Stimulated activated CD8-positive, alpha-beta memory T cell treated with anti-CD3 and anti-CD28 coated beads, Interleukin-4, amount 100 ng/mL, for 1 hour (primary cell): ENCODE data around the gene CREBRF.
"Not testable (repeated sequence)": the region's sequence is repeated elsewhere in the genome, so short reads cannot be mapped to it uniquely, and the experiment has no call there.

ENCODE experiments used
- DNase-seq, 2 donors: peaks; one replicate each; pipeline ENCODE4 v3.0.0-alpha.2; 2020; ENCODE audit warnings: low read depth in 2 of 2, low spot score in 1 of 2

The CREBRF gene

DNA sequence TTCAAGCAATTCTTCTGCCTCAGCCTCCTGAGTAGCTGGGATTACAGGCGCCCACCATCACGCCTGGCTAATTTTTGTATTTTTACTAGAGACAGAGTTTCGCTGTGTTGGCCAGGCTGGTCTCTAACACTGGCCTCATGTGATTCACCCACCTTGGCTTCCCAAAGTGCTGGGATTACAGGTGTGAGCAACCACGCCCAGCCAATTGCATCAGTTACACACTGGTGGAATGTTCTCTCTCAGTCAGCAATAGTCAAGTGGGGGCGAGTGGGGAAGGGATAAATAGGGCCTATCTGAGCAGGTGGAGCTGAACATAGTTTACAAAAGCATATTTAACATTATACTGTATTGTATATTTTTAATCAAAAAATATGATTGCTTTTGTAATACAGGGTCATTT lies 98.5 kb downstream of the CREBRF start:
- DNase-seq = not testable (repeated sequence)

DNA sequence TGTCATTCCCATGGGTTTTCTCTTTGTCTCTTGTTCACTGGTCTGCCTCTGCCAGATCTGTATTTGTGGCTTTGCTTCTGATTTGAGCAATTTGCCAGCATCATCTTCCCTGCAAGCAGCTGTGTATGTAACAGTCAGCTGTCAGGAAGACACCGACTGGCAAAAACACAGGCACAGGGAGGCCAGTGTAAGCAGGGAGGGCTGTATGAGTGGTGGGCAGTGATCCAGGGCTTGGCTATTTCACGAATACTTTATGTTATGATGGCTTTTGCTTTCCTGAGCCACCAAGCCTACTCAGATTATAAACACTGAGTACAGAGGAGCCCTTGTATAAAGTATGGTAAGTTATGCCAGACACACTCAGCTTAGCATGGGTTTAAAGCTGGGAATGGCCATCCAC lies 99.8 kb downstream of the CREBRF start:
- no peak for DNase-seq

DNA sequence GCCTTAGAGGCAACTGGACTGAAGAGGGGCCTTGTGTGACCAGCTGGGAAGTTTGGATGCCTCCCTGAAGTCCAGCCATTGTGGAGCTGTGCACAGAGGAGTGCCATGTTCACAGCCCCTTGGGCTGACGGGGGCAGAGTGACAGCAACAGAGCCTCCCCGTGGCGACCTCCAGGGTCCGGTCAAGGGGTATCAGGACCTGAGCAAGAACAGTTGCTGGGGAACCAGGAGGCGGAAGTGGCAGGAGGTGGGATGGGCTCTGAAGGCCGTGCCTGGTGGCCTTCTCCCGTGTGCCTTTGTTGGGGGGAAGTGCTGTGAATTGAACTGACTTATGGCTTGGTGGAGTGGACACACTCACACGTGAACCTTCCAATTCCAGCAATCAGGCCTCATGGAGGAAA lies 102.2 kb downstream of the CREBRF start:
- DNase-seq = no peak

DNA sequence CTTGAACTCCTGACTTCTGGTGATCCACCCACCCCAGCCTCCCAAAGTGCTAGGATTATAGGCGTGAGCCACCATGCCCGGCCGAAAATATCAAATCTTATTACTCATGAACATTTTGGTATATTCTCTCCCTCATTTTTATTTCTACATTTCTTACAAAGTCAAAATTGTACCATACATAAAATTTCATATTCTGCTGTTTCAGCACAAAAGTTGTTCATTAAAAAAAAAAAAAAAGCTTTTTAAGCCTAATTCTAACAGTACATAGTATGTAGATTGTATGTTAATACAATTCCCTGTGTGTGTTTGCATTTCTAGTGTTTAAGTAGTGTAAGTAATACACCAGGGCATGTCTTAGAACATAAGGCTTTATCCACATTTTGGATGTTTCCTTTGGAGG lies 103.1 kb downstream of the CREBRF start:
- no peak for DNase-seq

DNA sequence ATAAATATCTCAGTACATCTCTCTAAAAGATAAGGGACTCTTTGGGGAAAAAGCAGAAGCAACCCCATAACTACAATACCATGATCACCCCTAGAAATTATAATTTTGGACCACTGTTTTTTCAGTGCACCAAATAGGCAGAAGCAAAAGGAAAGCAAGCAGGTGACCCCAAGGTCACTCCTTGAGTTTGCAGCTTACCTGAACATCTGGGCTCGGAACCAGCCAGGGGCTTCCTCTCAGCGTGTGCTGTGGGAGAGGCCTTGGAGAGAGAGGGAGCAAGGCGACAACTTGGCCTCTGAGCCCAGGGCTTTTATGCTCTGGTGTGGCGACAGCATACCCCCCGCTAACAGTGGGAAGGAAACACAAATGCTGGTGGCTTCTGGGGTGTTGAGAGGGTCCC lies 105.0 kb downstream of the CREBRF start:
- no peak for DNase-seq

DNA sequence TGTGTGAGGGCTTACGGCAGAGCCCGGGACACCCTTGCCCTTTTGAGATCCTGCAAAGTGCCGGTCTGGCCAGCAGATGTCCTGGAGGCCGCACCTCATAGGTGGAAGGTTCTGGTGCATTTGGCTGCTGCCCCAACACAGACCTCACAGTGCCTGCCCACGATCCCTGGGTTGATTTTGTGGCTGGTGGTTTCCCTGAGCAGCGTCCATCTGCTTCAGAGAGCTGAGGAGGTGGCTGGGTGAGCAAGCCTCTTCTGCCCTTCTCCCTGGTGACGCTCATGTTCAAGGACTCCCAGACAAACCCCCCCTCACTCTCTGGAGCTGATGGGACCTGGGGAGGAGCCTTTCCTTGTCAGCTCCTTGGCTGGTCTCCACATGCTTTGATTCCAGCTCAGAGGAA lies 107.1 kb downstream of the CREBRF start:
- no peak for DNase-seq

DNA sequence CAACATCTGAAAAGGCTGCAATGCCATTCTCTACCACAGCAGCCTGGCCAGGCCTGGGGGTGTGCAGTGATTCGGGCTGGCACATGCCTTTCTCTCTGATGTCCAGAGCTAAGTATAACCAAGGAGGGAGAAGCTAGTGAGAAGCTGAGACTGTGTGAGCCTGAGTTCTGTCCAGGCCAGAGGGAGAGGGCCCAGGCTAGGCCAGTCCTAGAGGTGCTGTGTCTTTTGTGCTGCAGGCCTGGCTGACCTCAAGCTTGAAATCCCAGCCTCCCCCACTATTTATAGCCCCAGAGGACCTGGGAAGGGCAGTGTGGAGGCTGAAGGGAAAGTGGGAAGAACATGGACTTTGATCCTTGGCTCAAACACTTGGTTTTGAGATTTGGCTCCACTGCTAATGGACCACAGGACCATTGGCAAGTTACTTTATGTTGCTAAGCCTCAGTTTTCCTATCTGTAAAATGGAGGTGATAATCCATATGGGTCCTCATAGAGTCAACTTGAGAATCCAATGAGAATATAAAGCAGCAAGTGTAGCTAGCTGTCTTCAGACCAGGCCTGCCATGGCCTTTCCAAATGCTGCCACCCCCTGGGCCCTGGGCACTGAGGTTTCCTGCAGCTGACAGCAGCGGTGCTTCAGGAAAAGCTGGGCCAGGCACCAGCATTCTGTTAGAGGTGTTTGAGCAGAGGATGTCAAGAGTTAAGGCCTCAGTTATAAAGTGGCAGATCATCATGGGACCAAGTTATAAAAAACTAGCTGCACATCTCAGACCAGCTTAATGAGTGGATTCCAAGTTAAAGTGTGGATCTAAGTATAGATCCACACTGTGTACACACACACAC lies 109.2 kb downstream of the CREBRF start:
- DNase-seq = no peak

DNA sequence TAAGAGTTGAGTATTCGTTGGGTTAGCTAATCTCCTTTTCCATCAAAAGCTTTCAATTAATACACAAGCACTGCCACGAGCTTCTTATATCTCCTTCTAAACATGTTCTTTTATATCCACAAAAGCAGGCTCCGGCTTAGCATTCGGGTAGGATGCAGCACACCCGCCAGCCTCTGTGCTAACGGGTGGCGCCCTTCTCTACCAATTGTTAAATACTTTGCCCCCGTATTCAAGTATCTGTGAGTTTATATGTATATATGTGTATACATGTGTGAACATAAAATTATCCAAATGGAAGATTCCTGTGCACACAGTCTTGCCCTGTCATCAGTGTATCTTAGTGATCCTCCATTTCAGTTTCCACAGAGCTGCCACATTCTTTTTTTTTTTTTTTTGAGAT lies 116.0 kb downstream of the CREBRF start:
- DNase-seq = no peak

DNA sequence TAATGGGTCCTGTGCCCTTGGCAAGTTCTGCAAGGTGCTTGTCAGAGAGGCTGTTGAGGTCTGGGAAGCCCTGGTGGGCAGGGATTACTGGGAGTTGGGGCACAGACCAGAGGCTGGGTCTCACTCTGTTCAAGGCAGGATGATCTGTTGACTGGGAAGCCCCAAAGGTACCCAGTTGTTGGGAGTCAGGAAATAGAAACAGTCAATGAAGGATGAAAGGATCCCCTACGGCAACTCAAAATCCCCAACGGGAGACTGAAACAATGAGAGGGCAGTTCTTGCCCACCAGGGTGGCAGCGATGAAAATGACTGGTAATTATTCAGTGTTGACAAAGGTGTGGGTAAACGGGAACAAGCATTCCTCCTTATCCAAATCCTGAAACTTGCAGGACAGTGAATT lies 119.4 kb downstream of the CREBRF start:
- no peak for DNase-seq

DNA sequence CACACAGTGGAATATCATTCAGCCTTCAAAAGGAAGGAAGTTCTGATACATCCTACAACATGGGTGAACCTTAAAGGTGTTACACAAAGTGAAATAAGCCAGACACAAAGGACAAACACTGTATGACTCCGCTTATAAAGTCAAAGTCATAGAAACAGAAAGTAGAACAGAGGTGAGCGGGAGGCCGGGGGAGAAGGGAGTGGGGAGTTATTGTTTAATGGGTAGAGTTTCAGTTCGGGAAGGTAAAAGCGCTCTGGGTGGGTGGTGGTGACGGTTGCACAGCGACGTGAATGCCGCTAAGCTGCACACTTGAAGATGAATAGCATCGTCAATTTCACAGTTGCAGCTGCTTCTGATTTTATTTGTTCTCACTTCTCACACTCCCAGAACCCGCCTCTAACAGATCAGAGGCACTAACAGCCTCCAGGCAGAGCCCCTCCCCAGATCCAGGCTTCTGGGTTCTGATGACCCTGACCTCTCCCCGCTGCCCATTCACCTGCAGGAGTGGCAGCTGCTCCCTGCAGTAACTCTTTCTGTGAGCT lies 122.3 kb downstream of the CREBRF start:
- DNase-seq = no peak

DNA sequence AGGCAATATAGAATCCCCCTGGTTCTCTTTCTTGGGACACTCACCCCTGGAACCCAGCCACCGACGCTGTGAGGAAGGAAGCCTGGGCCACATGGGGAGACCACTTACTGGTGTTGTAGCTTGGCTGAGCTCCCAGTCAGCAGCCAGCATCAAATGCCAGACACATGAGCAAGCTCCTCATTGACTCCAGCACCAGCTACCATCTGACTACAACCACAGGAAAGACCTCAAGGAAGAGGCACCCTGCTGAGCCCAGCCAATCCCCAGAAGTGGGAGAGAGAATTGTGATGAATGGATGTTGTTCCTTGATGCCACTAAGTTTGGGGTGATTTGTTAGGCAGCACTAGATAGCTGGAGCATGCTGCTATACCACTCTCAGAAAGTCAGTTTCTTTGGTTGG lies 124.2 kb downstream of the CREBRF start:
- no peak for DNase-seq

DNA sequence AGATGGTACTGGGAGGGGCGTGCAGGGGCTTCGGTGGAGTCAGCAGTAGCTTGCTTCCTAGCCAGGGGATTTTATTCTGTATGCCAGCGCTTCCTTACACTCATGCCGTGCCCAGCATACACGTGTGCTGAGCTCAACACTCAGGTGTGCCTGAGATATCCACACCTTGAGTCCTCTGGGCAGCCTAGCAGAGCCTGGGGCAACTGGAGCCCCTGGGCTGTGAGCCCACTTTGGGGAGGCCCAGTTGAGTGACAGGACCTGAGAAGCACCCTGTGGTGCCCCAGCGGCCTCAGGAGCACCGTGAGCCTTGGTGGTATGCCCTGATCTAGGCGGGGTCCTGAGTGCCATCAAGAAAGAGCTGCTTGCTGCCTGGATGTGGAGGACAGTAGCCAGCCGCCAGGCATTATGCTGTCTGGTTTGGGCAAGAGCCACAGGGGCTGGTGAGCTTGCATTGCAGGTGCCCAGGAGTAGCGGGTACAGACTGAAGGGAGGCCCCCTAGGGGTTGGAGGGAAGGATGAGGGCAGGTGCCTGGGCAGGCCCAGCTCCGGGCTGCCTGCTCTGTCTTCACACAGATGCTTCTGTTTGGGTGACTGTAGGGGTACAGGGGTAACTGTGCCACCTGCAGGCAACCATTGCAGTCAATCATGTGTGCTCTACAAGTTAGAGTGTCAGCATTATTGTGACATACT lies 131.0 kb downstream of the CREBRF start:
- DNase-seq = no peak

DNA sequence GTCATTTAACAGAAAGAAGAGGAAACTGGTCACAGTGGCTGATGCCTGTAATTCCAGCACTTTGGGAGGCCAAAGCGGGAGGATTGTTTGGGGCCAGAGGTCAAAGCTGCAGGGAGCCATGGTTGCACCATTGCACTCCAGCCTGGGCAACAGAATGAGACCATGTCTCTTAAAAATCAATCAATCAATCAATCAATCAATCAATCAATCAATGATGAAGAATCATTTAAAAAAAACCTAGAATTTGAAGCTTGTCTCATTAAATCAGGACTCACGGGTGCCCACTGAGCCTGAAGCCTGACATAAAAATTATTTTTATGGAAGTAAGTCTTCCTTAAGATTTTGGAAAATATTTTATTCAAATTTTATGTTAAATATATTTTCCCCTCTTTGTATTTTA lies 132.1 kb downstream of the CREBRF start:
- DNase-seq = no peak
